HUES48 (cell line): ENCODE data around the gene AKAP1.

Experiments
- H3K27ac ChIP-seq: one replicate; pipeline ENCODE4 v1.7.0; 2013; ENCODE audit warnings: low read depth, low read length, inconsistent platforms
- H3K27me3 ChIP-seq: 2 replicates; pipeline ENCODE4 v1.6.1; 2013; ENCODE audit warnings: mild to moderate bottlenecking, low read length; ENCODE audit not compliant: control insufficient read depth, insufficient read depth
- H3K36me3 ChIP-seq: 2 replicates; pipeline ENCODE4 v1.6.1; 2013; ENCODE audit warnings: low read length; ENCODE audit not compliant: control insufficient read depth, insufficient read depth
- H3K4me1 ChIP-seq: 2 replicates; pipeline ENCODE4 v1.6.1; 2013; ENCODE audit warnings: mild to moderate bottlenecking, low read length; ENCODE audit not compliant: control insufficient read depth, insufficient read depth
- H3K4me3 ChIP-seq: 2 replicates; pipeline ENCODE4 v1.5.1; 2013; ENCODE audit warnings: mild to moderate bottlenecking, low read depth, low read length
- H3K9ac ChIP-seq: 2 replicates; pipeline ENCODE4 v1.6.1; 2013; ENCODE audit warnings: mild to moderate bottlenecking, low read depth, low read length, moderate library complexity
- H3K9me3 ChIP-seq: 2 replicates; pipeline ENCODE4 v1.6.1; 2013; ENCODE audit warnings: low read length; ENCODE audit not compliant: control insufficient read depth, insufficient read depth

AKAP1 gene

GRCh38 chr17:57106107-57106835 is 21.2 kb downstream of the AKAP1 start:
- Histone ChIP-seq H3K4me1 (peaks cover 42% of the 10 kb centered on the region), H3K36me3 (peaks cover 34% of the 10 kb centered on the region), H3K9ac (no peak overlapping the region), H3K9me3 (no peaks in the 10 kb centered on the region), H3K4me3 (no peak overlapping the region), H3K27ac (no peak overlapping the region), H3K27me3 (no peaks in the 10 kb centered on the region)

DNA sequence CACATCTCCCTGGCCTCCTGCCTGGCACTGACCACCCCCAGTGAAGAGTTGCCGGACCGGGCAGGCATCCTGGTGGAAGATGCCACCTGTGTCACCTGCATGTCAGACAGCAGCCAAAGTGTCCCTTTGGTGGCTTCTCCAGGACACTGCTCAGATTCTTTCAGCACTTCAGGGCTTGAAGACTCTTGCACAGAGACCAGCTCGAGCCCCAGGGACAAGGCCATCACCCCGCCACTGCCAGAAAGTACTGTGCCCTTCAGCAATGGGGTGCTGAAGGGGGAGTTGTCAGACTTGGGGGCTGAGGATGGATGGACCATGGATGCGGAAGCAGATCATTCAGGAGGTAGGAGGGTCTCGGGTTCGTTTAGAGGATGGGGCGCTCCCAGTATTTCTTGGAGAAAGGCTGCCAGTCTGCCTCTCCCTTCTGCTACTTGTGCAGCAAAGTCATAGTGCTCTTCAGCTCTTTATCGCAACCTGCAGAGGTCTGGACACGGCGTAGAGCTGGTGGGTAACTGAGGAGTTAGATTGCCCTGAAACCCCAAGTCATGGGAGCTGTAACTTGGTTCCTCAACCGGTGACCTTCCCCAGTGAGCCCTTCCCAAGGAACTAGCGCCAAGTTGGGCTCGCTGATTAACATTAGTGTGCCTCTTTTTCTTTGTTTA is 21.9 kb downstream of the AKAP1 start:
- H3K27ac ChIP-seq: peak overlapping the region; percentile 63

GRCh38 chr17:57107498-57108101 is 22.6 kb downstream of the AKAP1 start:
- Histone ChIP-seq H3K9ac (no peak overlapping the region), H3K36me3 (peaks cover 46% of the 10 kb centered on the region), H3K4me1 (peaks cover 34% of the 10 kb centered on the region), H3K27ac (peak overlapping the region; percentile 63), H3K27me3 (no peaks in the 10 kb centered on the region), H3K9me3 (no peaks in the 10 kb centered on the region), H3K4me3 (no peak overlapping the region)

More for the DNA sequence above, 21.9 kb downstream of the AKAP1 start:
- H3K27me3 ChIP-seq: no peaks in the 10 kb centered on the region
- no peak overlapping the region for H3K4me3 ChIP-seq
- peaks cover 40% of the 10 kb centered on the region for H3K36me3 ChIP-seq
- no peak overlapping the region for H3K9ac ChIP-seq
- H3K4me1 ChIP-seq: peaks cover 36% of the 10 kb centered on the region
- H3K9me3 ChIP-seq: no peaks in the 10 kb centered on the region

DNA sequence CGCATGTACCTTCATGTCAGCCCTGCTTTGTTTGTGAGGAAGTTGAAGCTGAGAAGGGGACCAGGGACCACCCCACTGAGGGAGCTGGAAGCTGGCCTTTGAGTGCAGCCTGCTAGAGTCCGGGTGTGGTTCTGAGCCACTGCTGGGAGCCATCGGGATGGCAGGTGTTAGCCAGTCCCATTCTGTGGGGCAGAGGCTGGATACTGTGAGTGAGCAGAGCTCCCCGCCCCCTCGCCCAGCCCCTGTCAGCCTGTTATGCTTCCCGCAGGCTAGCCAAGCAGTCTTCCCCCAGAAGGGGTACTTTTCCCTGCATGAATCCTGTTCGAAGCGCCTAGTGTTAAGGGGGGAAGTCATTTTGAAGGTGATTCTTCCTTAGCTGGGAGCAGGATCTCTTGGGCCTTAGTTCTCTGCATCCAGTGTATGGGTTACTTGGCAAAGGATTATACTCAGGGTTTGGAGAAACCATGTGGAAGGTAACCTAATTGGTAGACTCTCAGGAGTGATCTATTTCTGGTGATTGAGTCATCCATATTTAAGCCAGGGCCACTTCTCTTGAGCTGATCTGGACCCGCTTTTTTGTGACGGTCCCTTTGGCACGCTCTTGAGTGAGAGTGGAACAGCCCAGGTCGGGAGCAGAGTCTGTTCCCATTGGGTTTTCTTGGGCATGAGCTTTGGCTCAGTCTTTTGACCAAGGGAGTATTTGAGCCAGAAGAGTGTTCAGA is 23.8 kb downstream of the AKAP1 start:
- H3K9me3 ChIP-seq: no peaks in the 10 kb centered on the region
- H3K9ac ChIP-seq: no peak overlapping the region
- H3K4me1 ChIP-seq: peaks cover 34% of the 10 kb centered on the region
- H3K27me3 ChIP-seq: no peaks in the 10 kb centered on the region
- H3K4me3 ChIP-seq: no peak overlapping the region
- peaks cover 52% of the 10 kb centered on the region for H3K36me3 ChIP-seq
- no peak overlapping the region for H3K27ac ChIP-seq

DNA sequence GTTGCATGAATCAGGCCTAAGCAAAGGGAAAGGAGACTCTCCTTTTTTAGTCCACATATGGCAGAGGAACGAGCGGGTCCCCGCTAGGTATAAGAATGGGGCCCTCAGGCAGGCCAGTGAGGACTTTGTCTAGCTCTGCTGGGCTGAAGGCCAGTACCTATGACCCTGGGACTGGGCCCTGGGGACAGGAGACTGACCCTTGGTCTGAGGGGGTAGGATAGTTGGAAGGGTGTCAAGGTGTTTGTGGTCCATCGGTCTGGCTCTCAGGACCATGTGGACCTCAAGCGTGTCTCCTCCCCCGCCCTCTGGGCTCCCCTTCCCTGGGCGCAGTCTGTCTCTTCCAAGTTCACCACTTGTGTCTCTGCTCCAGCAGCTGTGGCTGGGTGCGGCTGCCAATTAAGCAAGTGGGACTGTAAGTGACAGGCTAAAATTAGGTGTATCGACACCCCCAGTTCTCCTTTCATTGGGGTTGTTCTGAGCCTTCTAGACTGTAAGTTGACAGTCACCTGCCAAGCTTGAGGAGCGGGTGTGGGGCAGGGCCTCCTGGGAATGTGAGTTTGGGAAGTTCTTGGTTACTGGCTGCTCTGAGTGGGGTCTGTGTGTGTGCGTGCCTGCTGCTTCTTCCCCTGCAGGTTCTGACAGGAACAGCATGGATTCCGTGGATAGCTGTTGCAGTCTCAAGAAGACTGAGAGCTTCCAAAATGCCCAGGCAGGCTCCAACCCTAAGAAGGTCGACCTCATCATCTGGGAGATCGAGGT is 24.5 kb downstream of the AKAP1 start:
- Histone ChIP-seq H3K9me3 (no peaks in the 10 kb centered on the region), H3K36me3 (peaks cover 57% of the 10 kb centered on the region), H3K9ac (no peak overlapping the region), H3K4me3 (no peak overlapping the region), H3K27ac (no peak overlapping the region), H3K4me1 (peaks cover 34% of the 10 kb centered on the region), H3K27me3 (no peaks in the 10 kb centered on the region)

DNA sequence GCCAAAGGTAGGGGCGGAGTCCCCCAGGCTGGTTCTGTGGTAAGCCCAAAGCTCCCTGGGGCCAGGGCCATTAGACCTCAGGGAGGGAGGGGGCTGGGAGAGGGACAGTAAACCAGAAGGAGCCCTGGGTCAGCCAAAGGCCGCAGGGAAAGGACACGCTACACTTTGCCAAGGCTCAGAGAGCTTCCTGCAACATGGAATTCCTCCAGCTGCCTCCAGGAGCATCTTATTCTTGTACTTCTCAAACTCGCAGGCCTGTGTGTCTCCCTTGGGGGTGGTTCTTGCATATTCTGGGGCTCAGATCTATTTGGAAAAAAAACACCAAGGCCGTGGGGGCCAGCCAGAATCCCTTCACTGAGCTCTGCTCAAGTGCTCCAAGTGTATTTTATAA is 25.1 kb downstream of the AKAP1 start:
- no peaks in the 10 kb centered on the region for H3K9me3 ChIP-seq
- H3K36me3 ChIP-seq: peaks cover 62% of the 10 kb centered on the region
- no peak overlapping the region for H3K9ac ChIP-seq
- no peaks in the 10 kb centered on the region for H3K27me3 ChIP-seq
- peaks cover 34% of the 10 kb centered on the region for H3K4me1 ChIP-seq
- no peak overlapping the region for H3K4me3 ChIP-seq
- H3K27ac ChIP-seq: no peak overlapping the region

GRCh38 chr17:57110579-57111325 is 25.7 kb downstream of the AKAP1 start:
- H3K9ac ChIP-seq: no peak overlapping the region
- peaks cover 65% of the 10 kb centered on the region for H3K36me3 ChIP-seq
- H3K9me3 ChIP-seq: no peaks in the 10 kb centered on the region
- H3K4me3 ChIP-seq: no peak overlapping the region
- H3K4me1 ChIP-seq: peaks cover 34% of the 10 kb centered on the region
- H3K27me3 ChIP-seq: no peaks in the 10 kb centered on the region
- H3K27ac ChIP-seq: no peak overlapping the region

- H3K36me3 ChIP-seq: peaks cover 69% of the 10 kb centered on the region
- no peaks in the 10 kb centered on the region for H3K9me3 ChIP-seq
- H3K9ac ChIP-seq: no peak overlapping the region
- peaks cover 34% of the 10 kb centered on the region for H3K4me1 ChIP-seq
- H3K27ac ChIP-seq: no peak overlapping the region
- no peak overlapping the region for H3K4me3 ChIP-seq
- H3K27me3 ChIP-seq: no peaks in the 10 kb centered on the region
These were observed 26.3 kb downstream of the AKAP1 start for GRCh38 chr17:57111386-57111785.

DNA sequence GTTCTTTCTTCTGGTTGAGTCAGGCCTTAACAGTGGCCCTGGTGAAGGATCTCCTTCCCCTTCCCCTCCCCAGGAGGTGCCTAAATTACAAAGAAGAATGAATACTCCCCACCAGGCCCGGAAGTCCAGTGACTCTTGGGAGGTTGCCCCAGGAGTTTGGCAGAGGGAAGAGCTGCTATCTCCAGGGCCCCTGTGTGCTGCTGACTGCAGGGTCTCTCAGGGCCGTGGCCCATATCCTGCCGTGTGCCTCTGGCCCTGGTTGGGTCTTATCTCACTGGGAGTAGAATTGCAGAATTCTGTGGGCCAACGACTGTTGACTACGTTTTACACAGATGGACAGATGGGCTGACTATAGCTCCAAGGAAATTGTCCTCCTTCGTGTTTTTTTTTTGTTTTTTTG is 28.0 kb downstream of the AKAP1 start:
- no peak overlapping the region for H3K9ac ChIP-seq
- no peak overlapping the region for H3K4me3 ChIP-seq
- no peak overlapping the region for H3K27ac ChIP-seq
- H3K36me3 ChIP-seq: peaks cover 75% of the 10 kb centered on the region
- peaks cover 22% of the 10 kb centered on the region for H3K4me1 ChIP-seq
- H3K9me3 ChIP-seq: no peaks in the 10 kb centered on the region
- no peaks in the 10 kb centered on the region for H3K27me3 ChIP-seq

GRCh38 chr17:57113656-57114055 is 28.6 kb downstream of the AKAP1 start:
- Histone ChIP-seq H3K9me3 (no peaks in the 10 kb centered on the region), H3K36me3 (peaks cover 80% of the 10 kb centered on the region)

More at GRCh38 chr17:57113656-57114055, 28.6 kb downstream of the AKAP1 start:
- H3K27ac ChIP-seq: no peak overlapping the region
- H3K9ac ChIP-seq: no peak overlapping the region
- peaks cover 16% of the 10 kb centered on the region for H3K4me1 ChIP-seq
- no peaks in the 10 kb centered on the region for H3K27me3 ChIP-seq
- H3K4me3 ChIP-seq: no peak overlapping the region
